NK-92 (cell line): Measurements from ENCODE around the gene UNC93B1.
"Not testable (repeated sequence)": the region's sequence is repeated elsewhere in the genome, so short reads cannot be mapped to it uniquely, and the experiment has no call there.

ENCODE experiments used
- DNase-seq: peaks from one replicate; lab custom pipeline; 2025; ENCODE audit not compliant: unreplicated experiment; lab: John Stamatoyannopoulos, UW

The UNC93B1 gene

GRCh38 chr11:67994387-67994786 is 9.5 kb downstream of the UNC93B1 start:
- not testable (repeated sequence) for DNase-seq

GRCh38 chr11:67993821-67994220 is 10.1 kb downstream of the UNC93B1 start:
- DNase-seq, result not testable (repeated sequence)

- not testable (repeated sequence) for DNase-seq
These were observed 12.4 kb downstream of the UNC93B1 start for GRCh38 chr11:67991347-67992121.

GRCh38 chr11:67990546-67991346 is 13.2 kb downstream of the UNC93B1 start:
- DNase-seq, result not testable (repeated sequence)

GRCh38 chr11:67985302-67985701 is 18.6 kb downstream of the UNC93B1 start:
- DNase-seq, result not testable (repeated sequence)

- no peak for DNase-seq
These were observed 19.9 kb downstream of the UNC93B1 start for GRCh38 chr11:67983951-67984350.

GRCh38 chr11:67982255-67982857 is 21.5 kb downstream of the UNC93B1 start:
- DNase-seq, result not testable (repeated sequence)

GRCh38 chr11:67981226-67981625 is 22.7 kb downstream of the UNC93B1 start:
- not testable (repeated sequence) for DNase-seq

GRCh38 chr11:67978766-67979418 is 25.0 kb downstream of the UNC93B1 start:
- DNase-seq, result not testable (repeated sequence)

GRCh38 chr11:67974746-67975145 is 29.2 kb downstream of the UNC93B1 start:
- not testable (repeated sequence) for DNase-seq

- not testable (repeated sequence) for DNase-seq
These were observed 38.0 kb downstream of the UNC93B1 start for GRCh38 chr11:67965830-67966348.

GRCh38 chr11:67964746-67965145 is 39.2 kb downstream of the UNC93B1 start:
- not testable (repeated sequence) for DNase-seq

GRCh38 chr11:67963879-67964278 is 40.0 kb downstream of the UNC93B1 start:
- DNase-seq, result not testable (repeated sequence)

- DNase-seq, result not testable (repeated sequence)
These were observed 40.7 kb downstream of the UNC93B1 start for GRCh38 chr11:67963217-67963616.

GRCh38 chr11:67956236-67956635 is 47.7 kb downstream of the UNC93B1 start:
- not testable (repeated sequence) for DNase-seq

- DNase-seq, result not testable (repeated sequence)
These were observed 48.4 kb downstream of the UNC93B1 start for GRCh38 chr11:67955461-67956007.

GRCh38 chr11:67954971-67955370 is 48.9 kb downstream of the UNC93B1 start:
- DNase-seq, result not testable (repeated sequence)

GRCh38 chr11:67954251-67954650 is 49.6 kb downstream of the UNC93B1 start:
- DNase-seq, result not testable (repeated sequence)

GRCh38 chr11:67950705-67951104 is 53.2 kb downstream of the UNC93B1 start:
- DNase-seq, result not testable (repeated sequence)

GRCh38 chr11:67947785-67948184 is 56.1 kb downstream of the UNC93B1 start:
- DNase-seq, result not testable (repeated sequence)
